GM12892 (cell line): ENCODE data around the gene FAM9A.
"Not testable (repeated sequence)": the region's sequence is repeated elsewhere in the genome, so short reads cannot be mapped to it uniquely, and the experiment has no call there.

Experiments
- POLR2A ChIP-seq: IDR thresholded peaks from 2 replicates; pipeline ENCODE4 v1.6.1; 2011; ENCODE audit warnings: low read depth, low read length, control low read depth
- POLR2AphosphoS5 ChIP-seq: IDR thresholded peaks from 2 replicates; pipeline ENCODE4 v1.6.1; 2011; ENCODE audit warnings: low read depth, low read length, control low read depth
- TAF1 ChIP-seq: IDR thresholded peaks from 2 replicates; pipeline ENCODE4 v1.6.1; 2011; ENCODE audit warnings: low read depth, mild to moderate bottlenecking, control low read depth, low read length, borderline replicate concordance

DNA sequence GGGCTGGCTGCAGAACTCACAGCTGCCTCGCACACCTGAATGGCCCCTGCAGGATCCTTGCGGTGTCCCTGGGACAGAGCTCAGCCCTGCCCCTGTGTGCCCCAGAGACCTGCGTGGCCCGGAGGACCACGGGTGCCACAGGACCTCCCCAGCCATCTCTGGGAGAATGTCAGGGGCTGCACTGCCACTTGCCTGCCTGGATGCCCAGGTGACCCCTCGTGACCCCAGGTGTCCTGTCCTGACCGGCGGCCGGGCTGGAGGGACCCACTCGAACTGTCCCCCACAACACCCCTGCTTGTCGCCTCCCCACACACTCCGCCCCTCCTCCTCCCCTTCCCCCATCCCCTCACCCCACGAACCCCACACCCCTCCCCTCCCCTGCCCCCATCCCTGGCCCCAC is 1.9 kb downstream of the FAM9A start:
- TF ChIP-seq POLR2AphosphoS5, POLR2A, TAF1: not testable (repeated sequence)
